HG03558 (cell line): ENCODE results near the gene OR10A3.
A peak's percentile ranks its signal among the peaks of the same experiment; 100 is the strongest.
"Not testable (repeated sequence)": the region's sequence is repeated elsewhere in the genome, so short reads cannot be mapped to it uniquely, and the experiment has no call there.

ENCODE experiments used
- ATAC-seq: cut with Tn5 transposase; IDR thresholded peaks from one replicate; pipeline ENCODE4 v1.9.1; 2021; ENCODE audit warnings: moderate number of reproducible peaks; ENCODE audit not compliant: unreplicated experiment; ENCODE audit errors: extremely low read depth

OR10A3 gene, protein sequence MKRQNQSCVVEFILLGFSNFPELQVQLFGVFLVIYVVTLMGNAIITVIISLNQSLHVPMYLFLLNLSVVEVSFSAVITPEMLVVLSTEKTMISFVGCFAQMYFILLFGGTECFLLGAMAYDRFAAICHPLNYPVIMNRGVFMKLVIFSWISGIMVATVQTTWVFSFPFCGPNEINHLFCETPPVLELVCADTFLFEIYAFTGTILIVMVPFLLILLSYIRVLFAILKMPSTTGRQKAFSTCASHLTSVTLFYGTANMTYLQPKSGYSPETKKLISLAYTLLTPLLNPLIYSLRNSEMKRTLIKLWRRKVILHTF

GRCh38 chr11:7941608-7942007 lies at the start of gene OR10A3:
Gene OR10A3, minus strand, starts transcription at chr11:7941708. Its CDS starts 2,188 bp downstream, at chr11:7939520.
- no peak for ATAC-seq

DNA sequence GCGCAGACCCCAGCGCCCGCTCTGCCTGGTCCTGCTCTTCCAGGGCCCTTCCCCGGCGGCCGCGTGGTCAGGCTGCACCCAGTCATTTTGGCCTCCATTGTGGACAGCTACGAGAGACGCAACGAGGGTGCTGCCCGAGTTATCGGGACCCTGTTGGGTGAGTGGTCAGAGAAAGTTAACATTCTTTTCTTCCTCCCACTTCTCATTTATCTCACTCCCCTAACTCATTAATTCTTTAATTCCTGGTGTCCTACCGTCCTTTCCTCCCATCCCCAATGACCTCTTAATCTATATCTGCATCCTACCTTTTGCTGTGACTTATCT lies 46.0 kb upstream of the OR10A3 start:
- not testable (repeated sequence) for ATAC-seq

DNA sequence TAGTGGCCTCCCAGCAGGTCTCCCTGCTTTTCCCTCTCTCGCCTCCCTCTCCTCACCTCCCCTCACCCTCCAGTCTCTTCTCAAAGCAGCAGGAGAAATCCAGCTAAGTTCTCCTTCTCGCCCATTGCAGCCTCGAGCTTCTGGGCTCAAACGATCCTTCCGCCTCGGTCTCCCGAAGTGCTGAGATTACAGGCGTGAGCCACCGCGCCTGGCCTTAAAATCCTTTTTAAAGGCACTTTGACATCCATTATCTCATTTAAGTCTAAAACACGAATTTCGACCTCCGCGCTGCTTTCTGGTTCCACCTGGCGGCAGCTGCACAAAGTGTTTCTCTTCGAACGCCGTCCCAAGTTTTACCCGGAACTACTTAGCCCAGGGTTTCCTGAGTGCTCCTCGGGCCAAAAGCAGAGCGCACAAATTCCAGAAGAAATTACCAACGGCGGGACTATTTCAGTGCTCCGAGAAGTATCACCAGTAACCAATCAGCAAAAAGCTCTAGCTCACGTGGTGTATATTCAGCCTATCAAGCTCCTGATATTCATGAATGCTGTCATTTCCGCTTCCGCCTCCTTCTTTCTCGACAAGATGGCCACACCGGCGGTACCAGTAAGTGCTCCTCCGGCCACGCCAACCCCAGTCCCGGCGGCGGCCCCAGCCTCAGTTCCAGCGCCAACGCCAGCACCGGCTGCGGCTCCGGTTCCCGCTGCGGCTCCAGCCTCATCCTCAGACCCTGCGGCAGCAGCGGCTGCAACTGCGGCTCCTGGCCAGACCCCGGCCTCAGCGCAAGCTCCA lies 45.5 kb upstream of the OR10A3 start, which contains the start of gene EIF3F:
Gene EIF3F (plus strand): TSS at position 570 of the 792 bp plus-strand sequence. CDS start 16 bp downstream, at position 586.
- ATAC-seq: peak; percentile 86

- no peak for ATAC-seq
Observed at GRCh38 chr11:7983832-7984590, 42.5 kb upstream of the OR10A3 start.

GRCh38 chr11:7982582-7983119 lies 41.1 kb upstream of the OR10A3 start:
- peak; percentile 38 for ATAC-seq

- ATAC-seq: no peak
Observed at GRCh38 chr11:7981619-7982157, 40.2 kb upstream of the OR10A3 start.

DNA sequence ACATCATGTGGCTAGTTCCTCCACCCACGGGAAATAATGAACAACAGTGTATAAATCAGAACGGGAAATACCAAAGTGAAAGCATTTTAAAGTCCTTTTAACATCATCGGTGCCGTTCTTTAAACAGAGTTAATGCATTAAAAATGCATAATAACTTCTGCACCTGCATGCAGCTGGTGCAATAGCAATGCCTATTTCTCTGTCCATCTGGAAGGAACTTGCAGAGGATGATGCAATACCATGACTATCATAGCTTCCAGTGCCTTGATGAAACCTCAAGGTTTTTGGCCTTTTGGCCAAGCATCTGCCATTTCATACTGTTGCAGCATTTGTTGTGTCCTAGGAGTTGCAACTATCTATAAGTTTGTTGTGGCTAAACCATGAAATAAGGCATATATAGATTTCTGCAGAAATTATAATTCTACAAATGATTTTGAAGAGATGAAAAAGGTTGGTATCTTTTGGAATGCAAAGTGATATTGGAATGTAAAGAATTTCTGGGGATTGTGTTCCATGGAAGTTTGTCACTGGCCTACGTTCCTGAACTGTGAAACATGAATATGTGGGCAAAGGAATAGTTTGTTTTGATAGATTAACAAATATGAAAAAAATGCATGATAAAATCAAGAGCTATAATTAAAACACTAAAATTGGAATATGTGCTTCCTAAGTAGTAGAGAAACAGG lies 35.9 kb upstream of the OR10A3 start:
- no peak for ATAC-seq

- ATAC-seq: no peak
Observed at GRCh38 chr11:7974668-7975067, 33.2 kb upstream of the OR10A3 start.

- no peak for ATAC-seq
Observed at GRCh38 chr11:7973011-7973410, 31.5 kb upstream of the OR10A3 start.

GRCh38 chr11:7971846-7972245 lies 30.3 kb upstream of the OR10A3 start:
- ATAC-seq: no peak

DNA sequence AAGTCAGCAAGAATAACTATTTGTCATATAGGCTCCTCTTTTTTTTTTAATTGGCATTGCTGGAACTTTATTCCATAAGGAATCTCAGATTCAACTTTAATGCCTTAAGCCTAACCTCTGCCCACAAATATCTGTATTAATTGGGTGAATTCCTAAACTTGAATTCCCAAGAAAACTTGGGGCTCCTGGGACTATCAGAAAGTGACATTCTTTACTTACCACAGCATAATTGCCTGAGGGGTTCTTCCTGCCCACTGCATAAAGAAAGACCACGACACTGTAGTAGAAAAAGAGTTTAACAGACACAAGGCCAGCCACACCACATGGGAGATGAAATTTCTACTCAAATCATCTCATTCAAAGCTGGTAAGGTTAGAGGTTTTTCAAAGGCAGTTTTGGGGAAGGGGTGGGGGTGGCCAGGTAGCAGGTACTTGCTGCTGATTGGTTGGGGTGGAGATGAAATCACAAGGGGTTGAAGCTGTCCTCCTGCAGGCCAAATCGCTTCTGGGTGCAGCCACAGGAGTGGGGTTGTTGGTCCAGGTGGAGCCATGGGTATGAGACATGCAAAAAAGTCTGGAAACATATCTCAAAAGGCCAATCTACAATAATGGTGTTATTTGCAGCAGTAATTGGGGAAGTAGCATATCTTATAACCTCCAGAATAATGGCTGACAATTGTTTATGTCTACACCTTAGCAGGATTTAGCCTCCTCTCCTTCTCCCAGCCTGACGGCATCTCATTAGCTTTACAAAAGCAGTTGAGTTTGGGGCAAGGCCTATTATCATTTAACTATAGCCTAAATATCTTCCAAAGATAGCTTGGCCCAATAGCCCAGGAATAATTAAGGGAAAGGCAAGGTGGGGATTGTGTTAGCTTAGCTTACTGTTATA lies 28.5 kb upstream of the OR10A3 start:
- ATAC-seq: no peak

DNA sequence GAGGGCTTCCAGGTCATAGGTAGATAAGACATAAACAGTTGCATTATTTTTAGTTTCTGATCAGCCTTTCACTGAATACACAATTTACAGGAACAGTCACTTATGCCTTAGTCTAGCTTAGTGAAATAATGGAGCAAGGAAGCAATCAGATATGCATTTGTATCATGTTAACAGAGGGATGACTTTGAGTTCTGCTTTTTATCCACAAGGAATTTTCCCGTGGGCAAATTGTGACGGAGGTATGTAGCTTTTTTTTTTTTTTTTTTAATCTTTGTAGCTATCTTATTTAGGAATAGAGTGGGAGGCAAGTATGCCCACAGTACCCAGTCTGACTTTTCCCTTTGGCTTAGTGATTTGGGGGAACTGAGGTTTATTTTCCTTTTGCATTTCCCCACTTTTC lies 27.2 kb upstream of the OR10A3 start:
- no peak for ATAC-seq

DNA sequence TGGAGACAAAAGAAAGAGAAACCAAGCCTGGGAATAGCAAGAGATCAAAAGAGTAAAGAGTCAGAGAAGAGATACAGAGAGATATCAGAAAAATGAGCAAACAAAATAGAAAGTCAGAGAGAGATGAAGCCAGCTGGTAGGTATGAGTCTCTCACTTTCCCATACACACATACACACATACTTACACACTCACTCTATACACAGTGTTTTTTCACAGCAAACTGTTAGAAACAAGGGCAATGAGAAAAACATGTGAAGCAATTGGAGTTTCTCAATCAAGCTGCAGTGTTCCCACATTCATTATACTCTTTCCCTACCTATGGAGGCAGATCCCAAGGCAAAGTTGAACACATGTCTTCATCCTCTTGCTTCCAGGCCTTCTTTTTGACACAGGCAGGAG lies 26.3 kb upstream of the OR10A3 start:
- no peak for ATAC-seq

DNA sequence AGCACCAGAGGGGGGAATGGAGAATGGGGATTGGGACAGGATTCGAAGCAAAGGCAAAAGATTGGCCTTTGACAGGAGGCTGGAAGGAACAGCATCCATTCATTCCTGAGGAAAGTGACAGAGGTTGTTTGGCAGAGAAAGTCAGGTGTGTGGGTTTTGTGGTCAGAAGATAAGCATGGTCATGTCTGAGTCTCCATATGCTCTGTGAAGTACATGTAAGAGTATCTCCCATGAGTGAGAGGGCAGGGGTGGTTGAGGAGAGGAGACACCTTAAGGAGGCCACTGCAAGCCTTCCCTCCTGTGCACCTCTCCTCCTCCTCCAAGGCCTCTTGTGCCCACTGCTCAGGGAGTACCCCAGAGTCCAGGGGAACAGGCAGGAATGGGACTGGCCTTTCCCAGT lies 25.6 kb upstream of the OR10A3 start:
- ATAC-seq: no peak

DNA sequence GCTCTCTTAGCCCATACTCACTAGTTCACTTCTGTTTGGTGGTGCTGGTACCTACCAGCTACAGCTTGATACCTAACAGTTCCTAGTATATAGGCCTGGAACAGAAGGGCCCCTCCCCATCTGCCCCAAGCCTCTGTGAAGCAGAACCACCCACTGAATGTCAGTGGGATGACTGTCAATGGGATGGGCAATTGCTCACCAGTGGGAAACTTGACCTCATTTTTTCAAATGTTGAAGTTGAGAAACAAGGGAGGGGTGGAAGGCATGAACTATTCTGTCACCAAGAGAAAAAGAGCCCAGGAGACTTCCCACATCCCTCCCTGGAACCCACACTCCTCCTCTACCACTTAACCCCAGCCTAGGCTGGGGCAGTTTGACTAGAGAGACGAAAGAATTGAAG lies 23.9 kb upstream of the OR10A3 start, which contains the start of gene NLRP10:
Gene NLRP10 (minus strand): TSS at position 62 of the 400 bp plus-strand sequence. CDS start 1,952 bp downstream, outside the sequence.
- ATAC-seq: no peak

DNA sequence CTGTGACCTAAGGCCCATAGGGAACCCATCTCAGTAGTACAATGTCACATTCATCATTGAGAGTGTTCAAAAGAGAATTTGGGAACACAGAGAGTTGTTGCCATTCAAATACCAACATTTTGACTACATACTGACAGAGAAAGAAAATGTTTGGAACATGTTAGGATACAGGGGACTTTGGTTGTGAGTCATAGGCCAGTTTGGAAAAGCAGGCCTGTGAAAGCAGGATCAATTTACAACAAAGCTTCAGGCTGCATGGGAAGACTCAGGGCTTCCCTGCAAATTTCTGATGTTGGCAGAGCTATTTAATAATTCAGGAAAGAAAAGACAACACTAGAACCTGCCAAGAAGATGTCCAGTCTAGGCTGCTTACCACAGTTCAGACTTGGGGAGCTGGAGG lies 23.4 kb upstream of the OR10A3 start:
- ATAC-seq: no peak

- ATAC-seq: no peak
Observed at GRCh38 chr11:7964261-7964660, 22.8 kb upstream of the OR10A3 start.

GRCh38 chr11:7955191-7955590 lies 13.7 kb upstream of the OR10A3 start:
- ATAC-seq: no peak

GRCh38 chr11:7949934-7950333 lies 8.4 kb upstream of the OR10A3 start:
- ATAC-seq: no peak
